WTC11 (cell line): ENCODE measurements around the gene S100A5. TPM values are rescaled to one million over a fixed set of nuclear protein-coding genes. Genes with fewer than 3 reads are reported as not detected.

Experiments used
- AFF4 ChIP-seq: sonication (generic); formaldehyde crosslinking; IDR thresholded peaks from 2 replicates; pipeline ENCODE4 v1.8.1; 2023; ENCODE audit warnings: mild to moderate bottlenecking, missing genetic modification reagents, borderline replicate concordance
- AR ChIP-seq: fragments of 250-450 bp; sonication (Bioruptor Pico); IDR thresholded peaks from 2 replicates; pipeline ENCODE4 v1.9.0; 2021; ENCODE audit warnings: mild to moderate bottlenecking
- ATF6 ChIP-seq: sonication (generic); formaldehyde crosslinking; IDR thresholded peaks from 2 replicates; pipeline ENCODE4 v1.8.1; 2023; ENCODE audit warnings: mild to moderate bottlenecking, missing genetic modification reagents
- CDX4 ChIP-seq: fragments of 250-450 bp; sonication (Bioruptor Pico); IDR thresholded peaks from 2 replicates; pipeline ENCODE4 v1.9.0; 2021; ENCODE audit warnings: moderate library complexity, mild to moderate bottlenecking, inconsistent platforms, borderline replicate concordance
- E2F4 ChIP-seq: sonication (generic); formaldehyde crosslinking; IDR thresholded peaks from 2 replicates; pipeline ENCODE4 v1.8.1; 2022; ENCODE audit warnings: low read depth, mild to moderate bottlenecking, moderate library complexity, missing genetic modification reagents, borderline replicate concordance
- ELF4 ChIP-seq: sonication (generic); formaldehyde crosslinking; IDR thresholded peaks from 2 replicates; pipeline ENCODE4 v1.8.1; 2022; ENCODE audit warnings: low read depth, mild to moderate bottlenecking, moderate library complexity, missing genetic modification reagents
- ETV6 ChIP-seq: sonication (generic); formaldehyde crosslinking; IDR thresholded peaks from 2 replicates; pipeline ENCODE4 v1.8.1; 2022; ENCODE audit warnings: mild to moderate bottlenecking, missing genetic modification reagents
- FOXK1 ChIP-seq: sonication (generic); formaldehyde crosslinking; IDR thresholded peaks from 2 replicates; pipeline ENCODE4 v1.8.0; 2022; ENCODE audit warnings: mild to moderate bottlenecking, moderate library complexity, missing genetic modification reagents
- JAZF1 ChIP-seq: fragments of 250-450 bp; sonication (Bioruptor Pico); IDR thresholded peaks from 2 replicates; pipeline ENCODE4 v1.9.0; 2021; ENCODE audit warnings: moderate library complexity, mild to moderate bottlenecking, inconsistent platforms
- MLX ChIP-seq: sonication (generic); formaldehyde crosslinking; IDR thresholded peaks from 2 replicates; pipeline ENCODE4 v1.8.1; 2023; ENCODE audit warnings: mild to moderate bottlenecking, missing genetic modification reagents, moderate library complexity
- MYBL2 ChIP-seq: sonication (generic); formaldehyde crosslinking; IDR thresholded peaks from 2 replicates; pipeline ENCODE4 v1.8.1; 2023; ENCODE audit warnings: mild to moderate bottlenecking, moderate library complexity, missing genetic modification reagents
- NR3C1 ChIP-seq: sonication (generic); formaldehyde crosslinking; conservative IDR thresholded peaks from 2 replicates; pipeline ENCODE4 v1.8.1; 2023; ENCODE audit warnings: low read depth, mild to moderate bottlenecking, missing genetic modification reagents
- SP1 ChIP-seq: sonication (generic); formaldehyde crosslinking; conservative IDR thresholded peaks from 2 replicates; pipeline ENCODE4 v1.8.1; 2022; ENCODE audit warnings: missing genetic modification reagents
- TEAD4 ChIP-seq: sonication (generic); formaldehyde crosslinking; IDR thresholded peaks from 2 replicates; pipeline ENCODE4 v1.8.0; 2022; ENCODE audit warnings: mild to moderate bottlenecking, missing genetic modification reagents
- USF2 ChIP-seq: sonication (generic); formaldehyde crosslinking; IDR thresholded peaks from 2 replicates; pipeline ENCODE4 v1.8.1; 2023; ENCODE audit warnings: mild to moderate bottlenecking, missing genetic modification reagents, moderate library complexity
- ZBTB21 ChIP-seq: sonication (generic); formaldehyde crosslinking; IDR thresholded peaks from 2 replicates; pipeline ENCODE4 v1.8.1; 2023; ENCODE audit warnings: mild to moderate bottlenecking, missing genetic modification reagents, borderline replicate concordance
- ZNF396 ChIP-seq: fragments of 250-450 bp; sonication (Bioruptor Pico); IDR thresholded peaks from 2 replicates; pipeline ENCODE4 v1.8.0; 2021; ENCODE audit warnings: mild to moderate bottlenecking, moderate library complexity, borderline replicate concordance
- ZNF416 ChIP-seq: fragments of 250-450 bp; sonication (Bioruptor Pico); IDR thresholded peaks from 2 replicates; pipeline ENCODE4 v1.9.0; 2021; ENCODE audit warnings: mild to moderate bottlenecking, inconsistent platforms
- ZNF512 ChIP-seq: sonication (generic); formaldehyde crosslinking; IDR thresholded peaks from 2 replicates; pipeline ENCODE4 v1.8.1; 2022; ENCODE audit warnings: missing genetic modification reagents, borderline replicate concordance
- ZNF671 ChIP-seq: fragments of 250-450 bp; sonication (Bioruptor Pico); IDR thresholded peaks from 2 replicates; pipeline ENCODE4 v1.8.0; 2021; ENCODE audit warnings: mild to moderate bottlenecking
- total RNA-seq: library from RNA; stranded (reverse); gene quantifications from 3 replicates; pipeline ENCODE4 v1.2.3, GENCODE V29; 2021

Gene S100A5
- total RNA-seq, 1 experiment from 2014 or later, result not detected

- TF ChIP-seq AR (CRISPR knock-in tag), result no peak
- no peak for TF ChIP-seq CDX4
- no peak for TF ChIP-seq ZNF396
- TF ChIP-seq MYBL2, result no peak
- TF ChIP-seq USF2 (CRISPR knock-in tag), result no peak
- TF ChIP-seq E2F4 (CRISPR knock-in tag), result no peak
- TF ChIP-seq ZNF671 (CRISPR knock-in tag), result no peak
- no peak for TF ChIP-seq ZBTB21
- TF ChIP-seq SP1 (CRISPR knock-in tag), result peak; percentile 71
- TF ChIP-seq MLX (CRISPR knock-in tag), result no peak
- TF ChIP-seq ATF6 (CRISPR knock-in tag), result no peak
- peak; percentile 69 for TF ChIP-seq ETV6 (CRISPR knock-in tag)
- TF ChIP-seq NR3C1, result no peak
- no peak for TF ChIP-seq AFF4 (CRISPR knock-in tag)
- TF ChIP-seq ELF4 (CRISPR knock-in tag), result no peak
- TF ChIP-seq ZNF416 (CRISPR knock-in tag), result no peak
- no peak for TF ChIP-seq FOXK1 (CRISPR knock-in tag)
- TF ChIP-seq JAZF1 (CRISPR knock-in tag), result no peak
- TF ChIP-seq TEAD4 (CRISPR knock-in tag), result no peak
- no peak for TF ChIP-seq ZNF512 (CRISPR knock-in tag)
Measured at GRCh38 chr1:153532769-153533599, 7.8 kb downstream of the S100A5 start (continued).
